PFSK-1 (cell line): Measurements from ENCODE around the gene FZD1.

Experiments
- FOXP2 ChIP-seq: optimal IDR thresholded peaks from 2 replicates; pipeline ENCODE3; 2011; ENCODE audit warnings: borderline replicate concordance, control low read depth, inconsistent platforms; ENCODE audit not compliant: insufficient read depth; ENCODE audit errors: extremely low read length, extremely low read depth
- POLR2AphosphoS5 ChIP-seq: IDR thresholded peaks from 2 replicates; pipeline ENCODE4 v1.6.1; 2012; ENCODE audit warnings: low read depth, mild to moderate bottlenecking, control low read depth, low read length, moderate library complexity
- REST ChIP-seq, 2 experiments: IDR thresholded peaks; 2 replicates each; pipeline versions ENCODE4 v1.6.1 to v1.8.0; 2011 to 2012; ENCODE audit warnings: low read depth in 2 of 2, low read length in 2 of 2, control low read depth in 1 of 2, inconsistent platforms in 1 of 2, mild to moderate bottlenecking in 1 of 2, moderate library complexity in 1 of 2; ENCODE audit not compliant: insufficient read depth in 1 of 2
- SIN3A ChIP-seq: IDR thresholded peaks from 2 replicates; pipeline ENCODE4 v1.6.1; 2012; ENCODE audit warnings: mild to moderate bottlenecking, low read length, moderate library complexity, borderline replicate concordance; ENCODE audit not compliant: insufficient read depth
- TAF1 ChIP-seq: IDR thresholded peaks from 2 replicates; pipeline ENCODE4 v1.6.1; 2012; ENCODE audit warnings: low read length, control low read depth, borderline replicate concordance; ENCODE audit not compliant: insufficient read depth

FZD1 gene

GRCh38 chr7:91310830-91311460, 46.7 kb downstream of the FZD1 start:
- TF ChIP-seq SIN3A, result no peak
- TF ChIP-seq TAF1, result no peak
- no peak for TF ChIP-seq FOXP2
- TF ChIP-seq REST (IDR thresholded peaks at IDR 0.05; ENCODE audit: insufficient read depth in 1 of 2, low read depth in 2 of 2, low read length in 2 of 2), result no peak
- TF ChIP-seq POLR2AphosphoS5, result no peak

DNA sequence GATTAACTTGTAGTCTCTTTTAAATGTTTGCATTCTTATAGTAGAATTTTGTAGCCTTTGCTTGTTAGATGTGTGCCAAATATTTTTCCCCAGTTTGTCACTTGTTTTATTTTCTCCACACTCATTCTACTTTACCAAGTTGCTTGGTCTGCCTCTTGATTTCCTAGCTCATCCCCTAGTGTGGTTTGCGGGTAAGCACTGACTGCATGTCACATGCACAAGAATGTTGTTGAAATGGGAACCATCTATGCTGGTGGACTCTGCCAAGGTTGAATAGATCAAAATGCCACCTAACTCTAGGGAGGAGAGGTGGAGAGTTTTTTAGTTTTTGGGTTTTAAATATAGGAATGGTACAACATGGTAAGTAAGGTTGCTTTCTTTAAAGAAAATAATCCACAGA, 47.6 kb downstream of the FZD1 start:
- TF ChIP-seq SIN3A (no peak), REST (IDR thresholded peaks at IDR 0.05; ENCODE audit: insufficient read depth in 1 of 2, low read depth in 2 of 2, low read length in 2 of 2) (no peak), FOXP2 (no peak), TAF1 (no peak), POLR2AphosphoS5 (no peak)

DNA sequence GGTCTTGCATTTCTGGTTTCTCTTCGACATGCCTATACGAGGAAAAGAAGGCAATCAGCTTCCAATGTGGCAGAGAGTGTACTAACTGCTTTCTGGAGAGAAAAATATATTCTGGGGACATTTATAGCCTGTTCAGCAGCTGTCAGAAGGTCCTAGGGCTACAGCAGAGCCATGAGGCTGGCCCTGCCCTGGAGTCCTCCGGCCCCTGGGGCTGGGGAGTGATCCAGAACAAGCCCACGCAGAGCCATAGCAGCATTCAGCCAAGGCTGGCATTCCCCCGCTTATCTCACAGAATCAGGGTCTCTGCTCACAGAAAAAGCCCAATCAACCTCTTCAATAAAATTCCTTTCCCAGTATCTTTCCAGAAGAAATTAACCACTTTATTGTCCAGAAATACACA, 48.9 kb downstream of the FZD1 start:
- no peak for TF ChIP-seq FOXP2
- TF ChIP-seq TAF1, result no peak
- TF ChIP-seq REST (IDR thresholded peaks at IDR 0.05; ENCODE audit: insufficient read depth in 1 of 2, low read depth in 2 of 2, low read length in 2 of 2), result no peak
- TF ChIP-seq SIN3A, result no peak
- TF ChIP-seq POLR2AphosphoS5, result no peak

DNA sequence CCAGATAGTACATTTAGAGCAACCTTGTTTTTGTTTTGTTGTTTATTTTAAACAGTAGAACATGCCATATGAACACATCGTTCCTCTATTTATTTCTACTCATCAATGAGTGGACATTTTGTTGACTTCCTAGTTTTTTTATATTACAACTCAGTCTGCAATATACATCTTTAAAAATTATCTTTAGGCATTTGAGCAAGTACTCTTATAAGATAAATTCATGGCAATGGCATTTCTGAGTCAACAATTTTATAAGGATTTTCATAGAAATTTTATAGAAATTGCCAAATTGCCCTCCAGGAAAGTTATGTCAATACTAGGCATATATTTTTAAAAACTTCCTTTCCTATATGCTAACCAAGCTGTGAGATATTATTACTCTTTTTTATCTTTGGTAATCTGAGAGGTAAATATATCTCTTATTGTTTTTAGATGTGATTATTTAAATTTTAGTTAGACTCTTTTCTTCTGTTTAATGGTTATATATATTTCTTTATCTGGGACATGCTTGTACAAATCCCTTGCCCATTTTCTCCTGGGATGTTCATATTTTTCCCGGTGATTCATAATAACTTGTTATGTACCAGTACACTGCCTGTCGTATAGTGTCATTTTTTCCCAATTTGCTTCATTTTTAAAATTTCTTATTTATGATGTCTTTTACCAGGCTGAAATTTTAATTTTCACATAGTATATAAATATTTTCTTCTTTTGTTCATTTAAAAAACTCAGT, 50.5 kb downstream of the FZD1 start:
- TF ChIP-seq FOXP2 (no peak), SIN3A (no peak), TAF1 (no peak), REST (IDR thresholded peaks at IDR 0.05; ENCODE audit: insufficient read depth in 1 of 2, low read depth in 2 of 2, low read length in 2 of 2) (no peak), POLR2AphosphoS5 (no peak)
